ENCODE measurements around the gene ADAMTS2. TPM values are rescaled to one million over a fixed set of nuclear protein-coding genes. Genes with fewer than 3 reads are reported as not detected.

ADAMTS2 gene
- total and polyA plus RNA-seq, 2 experiments from 2014 or later, result 1.6 to 8.1 TPM

- TF ChIP-seq ZNF462 (CRISPR knock-in tag; IDR thresholded peaks at IDR 0.05) (no peak), CTCF (conservative IDR thresholded peaks at IDR 0.05; ENCODE audit: low read depth in 2 of 2) (no peak)
These were observed 223.6 kb downstream of the ADAMTS2 start (continued) for GRCh38 chr5:179121667-179122111.

GRCh38 chr5:179120951-179121666 is 224.2 kb downstream of the ADAMTS2 start:
- H3K36me3 Mint-ChIP-seq (ENCODE audit: low read depth), result peaks cover 27% of the 10 kb centered on the region
- Histone ChIP-seq H3K27me3 (ENCODE audit: insufficient read depth) (no peaks in the 10 kb centered on the region), H3K79me2 (replicated peaks; ENCODE audit: insufficient read depth) (no peaks in the 10 kb centered on the region)
- TF ChIP-seq ZNF114 (CRISPR knock-in tag; IDR thresholded peaks at IDR 0.05) (no peak), ETS1 (IDR thresholded peaks at IDR 0.05) (no peak), EZH2phosphoT487 (IDR thresholded peaks at IDR 0.05; ENCODE audit: unreplicated experiment) (no peak), ZNF331 (CRISPR knock-in tag; IDR thresholded peaks at IDR 0.05; ENCODE audit: low read depth) (no peak), REST (IDR thresholded peaks at IDR 0.05; ENCODE audit: unreplicated experiment) (no peak), JUNB (IDR thresholded peaks at IDR 0.05; ENCODE audit: unreplicated experiment) (no peak), CTCF (conservative IDR thresholded peaks at IDR 0.05; ENCODE audit: low read depth in 2 of 2) (no peak), POLR2AphosphoS5 (IDR thresholded peaks at IDR 0.05; ENCODE audit: low read depth) (no peak)

More at GRCh38 chr5:179120951-179121666, 224.2 kb downstream of the ADAMTS2 start:
- DNase-seq (ENCODE audit: low spot score) (no peak), ATAC-seq (no peak)
- H3F3A ChIP-seq (replicated peaks; ENCODE audit: low read depth), result no peaks in the 10 kb centered on the region
- Mint-ChIP-seq H3K4me3 (no peak overlapping the region), H3K27ac (no peak overlapping the region), H3K27me3 (ENCODE audit: insufficient read depth, low read depth, poor library complexity) (peaks cover 2% of the 10 kb centered on the region), H3K9me3 (peaks cover 78% of the 10 kb centered on the region), H3K4me1 (no peaks in the 10 kb centered on the region; the same call in 2 of the 3 replicates)
- no peak overlapping the region for H2AFZ ChIP-seq
- H3K4me3 ChIP-seq, result no peak overlapping the region
- no peaks in the 10 kb centered on the region for H3K4me1 ChIP-seq (ENCODE audit: insufficient read depth)
- no peaks in the 10 kb centered on the region for H3K36me3 ChIP-seq (ENCODE audit: insufficient read depth)
- H3K9me2 ChIP-seq (ENCODE audit: insufficient read depth), result no peaks in the 10 kb centered on the region
- H4K20me1 ChIP-seq (replicated peaks; ENCODE audit: insufficient read depth), result no peaks in the 10 kb centered on the region
- H3K27ac ChIP-seq (ENCODE audit: low read depth), result no peak overlapping the region
- no peak overlapping the region for H3K4me2 ChIP-seq

All from GM23338 (cell line).